ENCODE data around the gene FYCO1.

GRCh38 chr3:45871780-45872179, 123.8 kb downstream of the FYCO1 start:
- TF ChIP-seq TAF1 (IDR thresholded peaks at IDR 0.05; ENCODE audit: low read depth) (no peak), CEBPB (IDR thresholded peaks at IDR 0.05) (no peak), CREB1 (IDR thresholded peaks at IDR 0.05; ENCODE audit: low read depth) (no peak), TEAD4 (IDR thresholded peaks at IDR 0.05) (no peak), EP300 (IDR thresholded peaks at IDR 0.05; ENCODE audit: borderline replicate concordance) (no peak), REST (IDR thresholded peaks at IDR 0.05; ENCODE audit: low read depth) (no peak), FOXM1 (IDR thresholded peaks at IDR 0.05; ENCODE audit: borderline replicate concordance, low read depth) (no peak)
